ENCODE results near the gene ZNHIT2. TPM values are rescaled to one million over a fixed set of nuclear protein-coding genes. Genes with fewer than 3 reads are reported as not detected.

The ZNHIT2 gene
- total RNA-seq, 4 donors from 2014 or later, result 10.3 to 30.7 (median 24.1) TPM

- no peaks in the 10 kb centered on the region for H3K27me3 ChIP-seq
- no peak for TF ChIP-seq POLR2A (IDR thresholded peaks at IDR 0.05)
- TF ChIP-seq, protein P1, sequence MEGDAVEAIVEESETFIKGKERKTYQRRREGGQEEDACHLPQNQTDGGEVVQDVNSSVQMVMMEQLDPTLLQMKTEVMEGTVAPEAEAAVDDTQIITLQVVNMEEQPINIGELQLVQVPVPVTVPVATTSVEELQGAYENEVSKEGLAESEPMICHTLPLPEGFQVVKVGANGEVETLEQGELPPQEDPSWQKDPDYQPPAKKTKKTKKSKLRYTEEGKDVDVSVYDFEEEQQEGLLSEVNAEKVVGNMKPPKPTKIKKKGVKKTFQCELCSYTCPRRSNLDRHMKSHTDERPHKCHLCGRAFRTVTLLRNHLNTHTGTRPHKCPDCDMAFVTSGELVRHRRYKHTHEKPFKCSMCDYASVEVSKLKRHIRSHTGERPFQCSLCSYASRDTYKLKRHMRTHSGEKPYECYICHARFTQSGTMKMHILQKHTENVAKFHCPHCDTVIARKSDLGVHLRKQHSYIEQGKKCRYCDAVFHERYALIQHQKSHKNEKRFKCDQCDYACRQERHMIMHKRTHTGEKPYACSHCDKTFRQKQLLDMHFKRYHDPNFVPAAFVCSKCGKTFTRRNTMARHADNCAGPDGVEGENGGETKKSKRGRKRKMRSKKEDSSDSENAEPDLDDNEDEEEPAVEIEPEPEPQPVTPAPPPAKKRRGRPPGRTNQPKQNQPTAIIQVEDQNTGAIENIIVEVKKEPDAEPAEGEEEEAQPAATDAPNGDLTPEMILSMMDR (IDR thresholded peaks at IDR 0.05 in 4 of 5, conservative IDR thresholded peaks at IDR 0.05 in 1 of 5), result no peak
- ATAC-seq (peak; percentile 95 to 97), DNase-seq (peak; percentile 96 to 99)
- in situ Hi-C loops (cut with MboI; ENCODE audit: low sequenced_read_pairs in 4 of 4) (no loop called here), intact Hi-C loops (cut with DNase I; ENCODE audit: low total_unique reads) (loop anchor here (1.0 to 5.0 kb wide), 4 partner anchors 13 to 782 kb away; partner anchors contain the start of genes C11orf68, DRAP1, FAU and MRPL49)
- H3K4me1 ChIP-seq, result peaks cover 27 to 29% of the 10 kb centered on the region in 2 donors
- H3K36me3 ChIP-seq, result peaks cover 0 to 28% of the 10 kb centered on the region in 2 donors
- H3K9me3 ChIP-seq, result no peaks in the 10 kb centered on the region
- H3K27ac ChIP-seq, result peak overlapping the region; percentile 87 to 99 (median 98)
- peak overlapping the region; percentile 84 to 99 (median 92) for H3K4me3 ChIP-seq
Observed at GRCh38 chr11:65134952-65135632, 17.6 kb upstream of the ZNHIT2 start.

GRCh38 chr11:65134240-65134951 lies 16.9 kb upstream of the ZNHIT2 start, which contains the start of gene SYVN1:
Gene SYVN1 (minus strand): TSS chr11:65134519. CDS start chr11:65133601, 918 bp downstream.
- in situ Hi-C loops (cut with MboI; ENCODE audit: low sequenced_read_pairs in 4 of 4) (no loop called here), intact Hi-C loops (cut with DNase I; ENCODE audit: low total_unique reads) (loop anchor here (1.0 kb wide), 2 partner anchors 12 to 22 kb away; partner anchors contain the start of genes FAU and MRPL49)
- no peaks in the 10 kb centered on the region for H3K27me3 ChIP-seq
- peak within 1 kb of the TSS; percentile 84 to 99 (median 92) for H3K4me3 ChIP-seq
- no peaks in the 10 kb centered on the region for H3K9me3 ChIP-seq
- H3K4me1 ChIP-seq, result peaks cover 27 to 29% of the 10 kb centered on the region in 2 donors
- TF ChIP-seq, protein P1 (IDR thresholded peaks at IDR 0.05 in 4 of 5, conservative IDR thresholded peaks at IDR 0.05 in 1 of 5), result peak in 1 of 5 experiments; percentile 24
- TF ChIP-seq POLR2A (IDR thresholded peaks at IDR 0.05), result peak; percentile 97 to 98
- H3K27ac ChIP-seq, result peak within 1 kb of the TSS; percentile 87 to 99 (median 98)
- peaks cover 0 to 35% of the 10 kb centered on the region in 2 donors for H3K36me3 ChIP-seq
- peak; percentile 83 to 89 for DNase-seq
- peak; percentile 82 to 84 for ATAC-seq

GRCh38 chr11:65133724-65134123 lies 16.2 kb upstream of the ZNHIT2 start:
- in situ Hi-C loops (cut with MboI; ENCODE audit: low sequenced_read_pairs in 4 of 4) (no loop called here), intact Hi-C loops (cut with DNase I; ENCODE audit: low total_unique reads) (loop anchor here (1.0 to 2.0 kb wide), 3 partner anchors 11 to 723 kb away; partner anchors contain the start of genes FAU and MRPL49)
- ATAC-seq (no peak), DNase-seq (peak in 1 of 2 donors; percentile 47)
- Histone ChIP-seq H3K4me3 (peak overlapping the region; percentile 84 to 99 (median 92)), H3K4me1 (peaks cover 27 to 29% of the 10 kb centered on the region in 2 donors), H3K9me3 (no peaks in the 10 kb centered on the region), H3K36me3 (peaks cover 0 to 42% of the 10 kb centered on the region in 2 donors), H3K27me3 (no peaks in the 10 kb centered on the region), H3K27ac (peak overlapping the region; percentile 87 to 99 (median 98))
- TF ChIP-seq, protein P1 (IDR thresholded peaks at IDR 0.05 in 4 of 5, conservative IDR thresholded peaks at IDR 0.05 in 1 of 5), result no peak
- TF ChIP-seq POLR2A (IDR thresholded peaks at IDR 0.05), result no peak

DNA sequence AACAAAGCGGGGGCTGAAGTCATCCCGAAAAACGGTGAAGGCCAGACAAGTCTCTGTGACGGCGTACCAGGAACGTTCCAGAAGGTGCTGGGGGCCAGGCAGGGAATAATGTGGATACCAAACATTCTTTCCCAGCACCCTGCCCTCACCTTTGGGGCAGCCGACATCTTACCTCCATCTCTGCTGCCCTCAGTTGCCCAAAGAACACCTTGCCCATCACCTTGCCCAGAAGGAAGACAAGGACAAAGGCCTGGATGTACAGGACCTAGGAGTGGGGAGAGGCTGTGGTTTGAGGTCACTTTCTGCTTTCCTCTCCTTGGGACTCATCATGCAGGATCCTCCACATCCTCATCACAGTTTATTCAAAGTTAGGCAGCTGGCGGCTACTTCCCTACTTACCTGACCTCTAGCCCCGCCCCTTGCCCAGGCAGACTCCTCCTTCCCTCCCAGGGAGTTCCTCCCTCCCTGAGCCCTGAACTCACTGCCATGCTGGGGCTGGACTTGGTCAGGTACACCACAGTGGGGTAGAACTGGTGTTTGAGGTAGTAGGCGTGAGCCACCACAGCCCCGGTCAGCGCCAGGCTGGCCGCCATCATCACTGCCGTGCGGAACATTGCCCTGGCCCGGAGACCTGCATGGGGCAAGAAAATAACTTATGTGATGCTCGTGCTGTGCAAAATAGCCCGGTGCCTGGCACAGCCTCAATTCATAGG lies 15.6 kb upstream of the ZNHIT2 start:
- peaks cover 0 to 48% of the 10 kb centered on the region in 2 donors for H3K36me3 ChIP-seq
- ATAC-seq (no peak), DNase-seq (no peak)
- H3K9me3 ChIP-seq, result no peaks in the 10 kb centered on the region
- in situ Hi-C loops (cut with MboI; ENCODE audit: low sequenced_read_pairs in 4 of 4), result no loop called here
- H3K4me1 ChIP-seq, result peaks cover 27 to 29% of the 10 kb centered on the region in 2 donors
- intact Hi-C loops (cut with DNase I; ENCODE audit: low total_unique reads), result loop anchor here (2.0 kb wide), 1 partner anchor 724 kb away; no protein-coding TSS in a partner anchor
- TF ChIP-seq, protein P1 (IDR thresholded peaks at IDR 0.05 in 4 of 5, conservative IDR thresholded peaks at IDR 0.05 in 1 of 5), result no peak
- no peaks in the 10 kb centered on the region for H3K27me3 ChIP-seq
- H3K27ac ChIP-seq, result peak overlapping the region; percentile 87 to 99 (median 98)
- H3K4me3 ChIP-seq, result peak overlapping the region; percentile 84 to 99 (median 92)

All from gastrocnemius medialis (tissue), 4 donors.